SK-N-SH treated with all-trans-retinoic acid at 6 μM for 48 hours (cell line): ENCODE results near the gene N4BP3.

Source experiments
- ATAC-seq: fragments of 200-7000 bp; cut with Tn5 transposase; 3 replicates; pipeline ENCODE4 v1.9.1; 2020; ENCODE audit warnings: mild to moderate bottlenecking, moderate library complexity
- ARNTL ChIP-seq: fragments of 450-650 bp; formaldehyde crosslinking; IDR thresholded peaks from 2 replicates; pipeline ENCODE4 v1.5.0; 2020; ENCODE audit warnings: low read depth, mild to moderate bottlenecking, moderate library complexity, borderline replicate concordance
- BACH2 ChIP-seq: fragments of 250-450 bp; sonication (Bioruptor Pico); IDR thresholded peaks from 2 replicates; pipeline ENCODE4 v1.9.0; 2021; ENCODE audit warnings: mild to moderate bottlenecking, borderline replicate concordance
- CSDC2 ChIP-seq: fragments of 250-450 bp; sonication (Bioruptor Pico); IDR thresholded peaks from 2 replicates; pipeline ENCODE4 v1.5.0; 2020; ENCODE audit warnings: mild to moderate bottlenecking, moderate library complexity
- ESRRG ChIP-seq: fragments of 250-450 bp; sonication (Bioruptor Pico); IDR thresholded peaks from 2 replicates; pipeline ENCODE4 v1.6.1; 2021; ENCODE audit warnings: mild to moderate bottlenecking
- GLIS3 ChIP-seq: fragments of 250-450 bp; sonication (Bioruptor Pico); IDR thresholded peaks from 2 replicates; pipeline ENCODE4 v1.5.0; 2020; ENCODE audit warnings: mild to moderate bottlenecking, moderate library complexity
- OSR1 ChIP-seq: fragments of 250-450 bp; sonication (Bioruptor Pico); IDR thresholded peaks from 2 replicates; pipeline ENCODE4 v1.8.0; 2022; ENCODE audit warnings: moderate library complexity, mild to moderate bottlenecking, inconsistent platforms
- PPARA ChIP-seq: fragments of 250-450 bp; sonication (Bioruptor Pico); IDR thresholded peaks from 2 replicates; pipeline ENCODE4 v1.5.0; 2020; ENCODE audit warnings: mild to moderate bottlenecking, borderline replicate concordance
- RARB ChIP-seq: fragments of 250-450 bp; sonication (Bioruptor Pico); IDR thresholded peaks from 2 replicates; pipeline ENCODE4 v1.8.0; 2021; ENCODE audit warnings: mild to moderate bottlenecking, moderate library complexity
- SNAI2 ChIP-seq: fragments of 250-450 bp; sonication (Bioruptor Pico); IDR thresholded peaks from 2 replicates; pipeline ENCODE4 v1.5.0; 2020; ENCODE audit warnings: mild to moderate bottlenecking, moderate library complexity
- TCF4 ChIP-seq: fragments of 250-450 bp; sonication (Bioruptor Pico); IDR thresholded peaks from 2 replicates; pipeline ENCODE4 v1.8.0; 2021; ENCODE audit warnings: mild to moderate bottlenecking, moderate library complexity, borderline replicate concordance
- TOX ChIP-seq: fragments of 250-450 bp; sonication (Bioruptor Pico); IDR thresholded peaks from 2 replicates; pipeline ENCODE4 v1.8.0; 2021; ENCODE audit warnings: mild to moderate bottlenecking, moderate library complexity, borderline replicate concordance
- ZC3H10 ChIP-seq: fragments of 250-450 bp; sonication (Bioruptor Pico); IDR thresholded peaks from 2 replicates; pipeline ENCODE4 v1.5.1; 2021; ENCODE audit warnings: mild to moderate bottlenecking, moderate library complexity
- ZFP3 ChIP-seq: fragments of 250-450 bp; sonication (Bioruptor Pico); IDR thresholded peaks from 2 replicates; pipeline ENCODE4 v1.5.0; 2020; ENCODE audit warnings: mild to moderate bottlenecking, moderate library complexity
- ZFP30 ChIP-seq: fragments of 450-650 bp; formaldehyde crosslinking; IDR thresholded peaks from 2 replicates; pipeline ENCODE4 v1.5.0; 2022; ENCODE audit warnings: mild to moderate bottlenecking, moderate library complexity
- ZNF565 ChIP-seq: fragments of 450-650 bp; formaldehyde crosslinking; conservative IDR thresholded peaks from 2 replicates; pipeline ENCODE4 v1.5.0; 2020; ENCODE audit warnings: low read depth, mild to moderate bottlenecking, moderate library complexity
- ZNF8 ChIP-seq: fragments of 450-650 bp; formaldehyde crosslinking; IDR thresholded peaks from 2 replicates; pipeline ENCODE4 v1.5.0; 2020; ENCODE audit warnings: mild to moderate bottlenecking, moderate library complexity
- TF ChIP-seq, protein P1 (sequence below): fragments of 250-450 bp; sonication (Bioruptor Pico); IDR thresholded peaks from 2 replicates; pipeline ENCODE4 v1.5.0; 2020; ENCODE audit warnings: mild to moderate bottlenecking, moderate library complexity
- TF ChIP-seq, protein P2 (sequence below): fragments of 250-450 bp; sonication (Bioruptor Pico); IDR thresholded peaks from 2 replicates; pipeline ENCODE4 v1.5.1; 2021; ENCODE audit warnings: mild to moderate bottlenecking, moderate library complexity
- TF ChIP-seq, protein P3 (sequence below): fragments of 250-450 bp; sonication (Bioruptor Pico); IDR thresholded peaks from 2 replicates; pipeline ENCODE4 v1.8.0; 2020; ENCODE audit warnings: mild to moderate bottlenecking, moderate library complexity, borderline replicate concordance
- TF ChIP-seq, protein P4 (sequence below): fragments of 250-450 bp; sonication (Bioruptor Pico); IDR thresholded peaks from 2 replicates; pipeline ENCODE4 v1.5.1; 2020; ENCODE audit warnings: low read depth, mild to moderate bottlenecking, moderate library complexity
- TF ChIP-seq, protein P5 (sequence below): fragments of 250-450 bp; sonication (Bioruptor Pico); IDR thresholded peaks from 2 replicates; pipeline ENCODE4 v1.8.0; 2021; ENCODE audit warnings: low read depth, mild to moderate bottlenecking, moderate library complexity, borderline replicate concordance

Gene N4BP3

DNA sequence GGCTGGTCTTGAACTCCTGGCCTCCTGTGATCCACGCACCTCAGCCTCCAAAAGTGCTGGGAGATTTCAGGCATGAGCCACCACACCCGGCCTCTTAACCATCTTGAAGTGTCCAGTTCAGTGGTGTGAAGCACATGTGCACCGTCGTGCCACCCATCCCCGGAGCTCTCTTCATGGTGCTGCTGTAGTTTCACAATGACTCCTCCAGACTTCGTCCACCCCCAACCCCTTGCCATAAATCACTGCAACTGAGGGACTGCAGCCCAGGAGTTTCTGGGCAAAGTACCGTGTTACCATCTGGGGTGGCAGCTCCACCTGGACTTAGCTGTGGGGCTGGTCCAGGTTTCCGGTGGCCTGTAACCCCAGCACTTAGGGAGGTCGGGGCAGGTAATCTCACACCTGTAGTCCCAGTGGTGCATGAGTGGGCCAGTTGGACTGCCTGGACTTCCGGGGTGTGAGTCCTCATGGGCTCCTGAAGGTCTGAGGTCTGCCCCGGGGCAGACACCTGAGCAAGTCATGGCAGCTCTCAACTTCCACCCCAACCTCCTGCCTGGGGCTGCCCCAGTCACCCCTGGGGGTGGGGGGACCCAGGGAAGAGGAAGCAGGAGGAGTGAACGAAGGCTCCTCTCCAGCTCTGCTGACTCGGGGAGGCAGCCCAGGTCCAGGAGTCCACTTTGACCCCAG lies 6.6 kb upstream of the N4BP3 start (continued):
- TF ChIP-seq, protein P1, sequence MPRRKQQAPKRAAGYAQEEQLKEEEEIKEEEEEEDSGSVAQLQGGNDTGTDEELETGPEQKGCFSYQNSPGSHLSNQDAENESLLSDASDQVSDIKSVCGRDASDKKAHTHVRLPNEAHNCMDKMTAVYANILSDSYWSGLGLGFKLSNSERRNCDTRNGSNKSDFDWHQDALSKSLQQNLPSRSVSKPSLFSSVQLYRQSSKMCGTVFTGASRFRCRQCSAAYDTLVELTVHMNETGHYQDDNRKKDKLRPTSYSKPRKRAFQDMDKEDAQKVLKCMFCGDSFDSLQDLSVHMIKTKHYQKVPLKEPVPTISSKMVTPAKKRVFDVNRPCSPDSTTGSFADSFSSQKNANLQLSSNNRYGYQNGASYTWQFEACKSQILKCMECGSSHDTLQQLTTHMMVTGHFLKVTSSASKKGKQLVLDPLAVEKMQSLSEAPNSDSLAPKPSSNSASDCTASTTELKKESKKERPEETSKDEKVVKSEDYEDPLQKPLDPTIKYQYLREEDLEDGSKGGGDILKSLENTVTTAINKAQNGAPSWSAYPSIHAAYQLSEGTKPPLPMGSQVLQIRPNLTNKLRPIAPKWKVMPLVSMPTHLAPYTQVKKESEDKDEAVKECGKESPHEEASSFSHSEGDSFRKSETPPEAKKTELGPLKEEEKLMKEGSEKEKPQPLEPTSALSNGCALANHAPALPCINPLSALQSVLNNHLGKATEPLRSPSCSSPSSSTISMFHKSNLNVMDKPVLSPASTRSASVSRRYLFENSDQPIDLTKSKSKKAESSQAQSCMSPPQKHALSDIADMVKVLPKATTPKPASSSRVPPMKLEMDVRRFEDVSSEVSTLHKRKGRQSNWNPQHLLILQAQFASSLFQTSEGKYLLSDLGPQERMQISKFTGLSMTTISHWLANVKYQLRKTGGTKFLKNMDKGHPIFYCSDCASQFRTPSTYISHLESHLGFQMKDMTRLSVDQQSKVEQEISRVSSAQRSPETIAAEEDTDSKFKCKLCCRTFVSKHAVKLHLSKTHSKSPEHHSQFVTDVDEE (CRISPR knock-in tag): no peak
- no peak for TF ChIP-seq ZNF8
- no peak for TF ChIP-seq ZC3H10 (CRISPR knock-in tag)
- no peak for TF ChIP-seq ZNF565 (CRISPR knock-in tag)
- TF ChIP-seq, all 23 proteins: peak for 0

DNA sequence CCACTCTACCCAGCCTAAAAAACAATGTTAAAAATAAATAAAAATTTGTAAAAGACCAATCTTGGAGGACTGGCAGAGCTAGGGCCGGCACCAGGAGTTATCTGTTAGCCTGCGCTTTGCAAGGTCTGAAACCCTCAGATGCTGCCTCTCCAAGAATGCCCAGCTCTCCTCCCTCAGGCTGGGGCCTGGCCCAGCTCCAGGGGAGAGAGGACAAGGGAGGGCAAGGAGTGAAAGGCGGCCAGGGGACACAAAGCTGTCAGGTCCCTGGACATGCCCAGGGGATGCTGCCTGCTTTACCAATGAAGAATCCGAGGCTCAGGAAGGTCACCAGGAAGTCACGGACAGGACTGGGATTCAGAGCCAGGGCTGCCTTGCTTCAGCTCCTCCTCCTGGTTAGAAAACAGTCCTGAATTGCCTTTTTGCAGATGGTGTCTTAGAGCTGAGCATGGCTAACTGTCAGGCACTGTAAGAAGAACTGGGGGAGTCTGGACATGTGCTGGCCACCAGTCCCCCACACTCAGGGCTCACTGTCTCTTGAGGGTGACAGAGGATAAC lies 5.5 kb upstream of the N4BP3 start:
- TF ChIP-seq, protein P2, sequence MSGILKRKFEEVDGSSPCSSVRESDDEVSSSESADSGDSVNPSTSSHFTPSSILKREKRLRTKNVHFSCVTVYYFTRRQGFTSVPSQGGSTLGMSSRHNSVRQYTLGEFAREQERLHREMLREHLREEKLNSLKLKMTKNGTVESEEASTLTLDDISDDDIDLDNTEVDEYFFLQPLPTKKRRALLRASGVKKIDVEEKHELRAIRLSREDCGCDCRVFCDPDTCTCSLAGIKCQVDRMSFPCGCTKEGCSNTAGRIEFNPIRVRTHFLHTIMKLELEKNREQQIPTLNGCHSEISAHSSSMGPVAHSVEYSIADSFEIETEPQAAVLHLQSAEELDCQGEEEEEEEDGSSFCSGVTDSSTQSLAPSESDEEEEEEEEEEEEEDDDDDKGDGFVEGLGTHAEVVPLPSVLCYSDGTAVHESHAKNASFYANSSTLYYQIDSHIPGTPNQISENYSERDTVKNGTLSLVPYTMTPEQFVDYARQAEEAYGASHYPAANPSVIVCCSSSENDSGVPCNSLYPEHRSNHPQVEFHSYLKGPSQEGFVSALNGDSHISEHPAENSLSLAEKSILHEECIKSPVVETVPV (CRISPR knock-in tag): no peak
- TF ChIP-seq PPARA (CRISPR knock-in tag) (no peak), ESRRG (no peak), TOX (CRISPR knock-in tag) (no peak), BACH2 (CRISPR knock-in tag) (no peak), TCF4 (no peak), ARNTL (CRISPR knock-in tag) (no peak), ZFP30 (CRISPR knock-in tag) (no peak), RARB (CRISPR knock-in tag) (no peak), GLIS3 (no peak), ZFP3 (CRISPR knock-in tag) (no peak), CSDC2 (CRISPR knock-in tag) (no peak), SNAI2 (CRISPR knock-in tag) (no peak), OSR1 (CRISPR knock-in tag) (no peak), ZNF8 (no peak)
- TF ChIP-seq, protein P3, sequence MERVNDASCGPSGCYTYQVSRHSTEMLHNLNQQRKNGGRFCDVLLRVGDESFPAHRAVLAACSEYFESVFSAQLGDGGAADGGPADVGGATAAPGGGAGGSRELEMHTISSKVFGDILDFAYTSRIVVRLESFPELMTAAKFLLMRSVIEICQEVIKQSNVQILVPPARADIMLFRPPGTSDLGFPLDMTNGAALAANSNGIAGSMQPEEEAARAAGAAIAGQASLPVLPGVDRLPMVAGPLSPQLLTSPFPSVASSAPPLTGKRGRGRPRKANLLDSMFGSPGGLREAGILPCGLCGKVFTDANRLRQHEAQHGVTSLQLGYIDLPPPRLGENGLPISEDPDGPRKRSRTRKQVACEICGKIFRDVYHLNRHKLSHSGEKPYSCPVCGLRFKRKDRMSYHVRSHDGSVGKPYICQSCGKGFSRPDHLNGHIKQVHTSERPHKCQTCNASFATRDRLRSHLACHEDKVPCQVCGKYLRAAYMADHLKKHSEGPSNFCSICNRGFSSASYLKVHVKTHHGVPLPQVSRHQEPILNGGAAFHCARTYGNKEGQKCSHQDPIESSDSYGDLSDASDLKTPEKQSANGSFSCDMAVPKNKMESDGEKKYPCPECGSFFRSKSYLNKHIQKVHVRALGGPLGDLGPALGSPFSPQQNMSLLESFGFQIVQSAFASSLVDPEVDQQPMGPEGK (CRISPR knock-in tag): no peak
- TF ChIP-seq, protein P4, sequence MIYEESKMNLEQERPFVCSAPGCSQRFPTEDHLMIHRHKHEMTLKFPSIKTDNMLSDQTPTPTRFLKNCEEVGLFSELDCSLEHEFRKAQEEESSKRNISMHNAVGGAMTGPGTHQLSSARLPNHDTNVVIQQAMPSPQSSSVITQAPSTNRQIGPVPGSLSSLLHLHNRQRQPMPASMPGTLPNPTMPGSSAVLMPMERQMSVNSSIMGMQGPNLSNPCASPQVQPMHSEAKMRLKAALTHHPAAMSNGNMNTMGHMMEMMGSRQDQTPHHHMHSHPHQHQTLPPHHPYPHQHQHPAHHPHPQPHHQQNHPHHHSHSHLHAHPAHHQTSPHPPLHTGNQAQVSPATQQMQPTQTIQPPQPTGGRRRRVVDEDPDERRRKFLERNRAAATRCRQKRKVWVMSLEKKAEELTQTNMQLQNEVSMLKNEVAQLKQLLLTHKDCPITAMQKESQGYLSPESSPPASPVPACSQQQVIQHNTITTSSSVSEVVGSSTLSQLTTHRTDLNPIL: no peak
- TF ChIP-seq, protein P1 (CRISPR knock-in tag): no peak
- TF ChIP-seq, protein P5, sequence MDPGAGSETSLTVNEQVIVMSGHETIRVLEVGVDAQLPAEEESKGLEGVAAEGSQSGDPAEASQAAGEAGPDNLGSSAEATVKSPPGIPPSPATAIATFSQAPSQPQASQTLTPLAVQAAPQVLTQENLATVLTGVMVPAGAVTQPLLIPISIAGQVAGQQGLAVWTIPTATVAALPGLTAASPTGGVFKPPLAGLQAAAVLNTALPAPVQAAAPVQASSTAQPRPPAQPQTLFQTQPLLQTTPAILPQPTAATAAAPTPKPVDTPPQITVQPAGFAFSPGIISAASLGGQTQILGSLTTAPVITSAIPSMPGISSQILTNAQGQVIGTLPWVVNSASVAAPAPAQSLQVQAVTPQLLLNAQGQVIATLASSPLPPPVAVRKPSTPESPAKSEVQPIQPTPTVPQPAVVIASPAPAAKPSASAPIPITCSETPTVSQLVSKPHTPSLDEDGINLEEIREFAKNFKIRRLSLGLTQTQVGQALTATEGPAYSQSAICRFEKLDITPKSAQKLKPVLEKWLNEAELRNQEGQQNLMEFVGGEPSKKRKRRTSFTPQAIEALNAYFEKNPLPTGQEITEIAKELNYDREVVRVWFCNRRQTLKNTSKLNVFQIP (CRISPR knock-in tag): no peak
- ATAC-seq: peak; percentile 48
